Skeletal muscle cell (primary cell): Measurements from ENCODE around the gene HCFC1R1.
"Not testable (repeated sequence)": the region's sequence is repeated elsewhere in the genome, so short reads cannot be mapped to it uniquely, and the experiment has no call there.

Source experiments
- DNase-seq: peaks from one replicate; pipeline ENCODE4 v3.0.0-alpha.2; 2010; ENCODE audit warnings: low read depth
- H3K4me3 ChIP-seq: 2 replicates; pipeline ENCODE4 v1.5.1; 2011; ENCODE audit warnings: low read depth, mild to moderate bottlenecking, control low read depth, low read length, moderate library complexity

HCFC1R1 gene

GRCh38 chr16:3023669-3024478 is at the start of gene HCFC1R1, which contains the start of gene THOC6:
HCFC1R1 (minus strand) TSS chr16:3023942; CDS start chr16:3023941, 1 bp downstream.
THOC6 (plus strand) TSS chr16:3024035; CDS start chr16:3024327, 292 bp downstream.
- peak; percentile 94 for DNase-seq
- peak within 1 kb of the TSS; percentile 69 for H3K4me3 ChIP-seq

- DNase-seq: no peak
- no peak overlapping the region for H3K4me3 ChIP-seq
These were observed 49.7 kb upstream of the HCFC1R1 start for GRCh38 chr16:3073448-3073847.

- DNase-seq, H3K4me3 ChIP-seq: not testable (repeated sequence)
These were observed 49.0 kb upstream of the HCFC1R1 start for GRCh38 chr16:3072576-3073263.

GRCh38 chr16:3072148-3072547 is 48.4 kb upstream of the HCFC1R1 start:
- DNase-seq, H3K4me3 ChIP-seq: not testable (repeated sequence)

- no peak overlapping the region for H3K4me3 ChIP-seq
- no peak for DNase-seq
These were observed 47.9 kb upstream of the HCFC1R1 start for GRCh38 chr16:3071655-3072054.

GRCh38 chr16:3070608-3071111 is 46.9 kb upstream of the HCFC1R1 start:
- no peak overlapping the region for H3K4me3 ChIP-seq
- no peak for DNase-seq

GRCh38 chr16:3069146-3069545 is 45.4 kb upstream of the HCFC1R1 start:
- DNase-seq, H3K4me3 ChIP-seq: not testable (repeated sequence)

- no peak overlapping the region for H3K4me3 ChIP-seq
- no peak for DNase-seq
These were observed 44.7 kb upstream of the HCFC1R1 start for GRCh38 chr16:3068487-3068886.

GRCh38 chr16:3066440-3066748 is 42.7 kb upstream of the HCFC1R1 start:
- no peak for DNase-seq
- peak overlapping the region; percentile 38 for H3K4me3 ChIP-seq

- no peak for DNase-seq
- peak overlapping the region; percentile 38 for H3K4me3 ChIP-seq
These were observed 42.1 kb upstream of the HCFC1R1 start for GRCh38 chr16:3065742-3066439.

GRCh38 chr16:3065069-3065741 is 41.5 kb upstream of the HCFC1R1 start, which contains the start of gene IL32:
IL32 (plus strand) TSS chr16:3065640; CDS start chr16:3065812, 172 bp downstream.
- peak; percentile 26 for DNase-seq
- peak within 1 kb of the TSS; percentile 38 for H3K4me3 ChIP-seq

- DNase-seq: no peak
- H3K4me3 ChIP-seq: no peak overlapping the region
These were observed 40.1 kb upstream of the HCFC1R1 start for GRCh38 chr16:3063625-3064386.

GRCh38 chr16:3062553-3062952 is 38.8 kb upstream of the HCFC1R1 start:
- DNase-seq: no peak
- H3K4me3 ChIP-seq: no peak overlapping the region

- no peak overlapping the region for H3K4me3 ChIP-seq
- DNase-seq: no peak
These were observed 36.8 kb upstream of the HCFC1R1 start for GRCh38 chr16:3060339-3061127.

- H3K4me3 ChIP-seq: peak overlapping the region; percentile 86
- no peak for DNase-seq
These were observed 36.0 kb upstream of the HCFC1R1 start for GRCh38 chr16:3059723-3060242.

- peak; percentile 36 for DNase-seq
- peak overlapping the region; percentile 86 for H3K4me3 ChIP-seq
These were observed 35.4 kb upstream of the HCFC1R1 start for GRCh38 chr16:3059041-3059722.
